Middle frontal gyrus (tissue), 1 donor: ENCODE measurements around the gene TEX52.
A peak's percentile ranks its signal among the peaks of the same experiment; 100 is the strongest.

Experiments
- DNase-seq: peaks from one replicate; pipeline ENCODE4 v3.0.0-alpha.2; 2015; ENCODE audit warnings: low spot score; ENCODE audit errors: extremely low spot score

TEX52 gene

GRCh38 chr12:2857021-2857431 is at the start of gene TEX52:
Gene TEX52 (minus strand): TSS chr12:2857039. CDS start chr12:2857026, 13 bp downstream.
- no peak for DNase-seq

DNA sequence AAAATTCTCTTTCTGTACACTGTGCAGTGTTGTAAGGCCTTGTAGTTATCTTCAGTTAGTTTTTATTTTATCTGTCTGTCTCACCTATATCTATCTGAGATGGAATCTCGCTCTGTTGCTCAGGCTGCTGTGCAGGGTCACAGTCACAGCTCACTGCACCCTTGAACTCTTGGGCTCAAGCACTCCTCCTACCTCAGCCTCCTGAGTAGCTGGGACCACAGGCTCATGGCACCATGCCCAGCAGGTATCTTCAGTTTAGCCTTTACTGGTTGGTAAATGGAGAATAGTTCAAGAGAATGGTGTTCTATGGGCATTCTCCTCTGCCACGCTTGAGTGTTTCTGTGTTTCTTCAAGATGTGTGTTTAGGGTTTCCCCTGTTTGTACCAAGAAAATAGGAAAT is 47.4 kb upstream of the TEX52 start:
- DNase-seq = no peak

DNA sequence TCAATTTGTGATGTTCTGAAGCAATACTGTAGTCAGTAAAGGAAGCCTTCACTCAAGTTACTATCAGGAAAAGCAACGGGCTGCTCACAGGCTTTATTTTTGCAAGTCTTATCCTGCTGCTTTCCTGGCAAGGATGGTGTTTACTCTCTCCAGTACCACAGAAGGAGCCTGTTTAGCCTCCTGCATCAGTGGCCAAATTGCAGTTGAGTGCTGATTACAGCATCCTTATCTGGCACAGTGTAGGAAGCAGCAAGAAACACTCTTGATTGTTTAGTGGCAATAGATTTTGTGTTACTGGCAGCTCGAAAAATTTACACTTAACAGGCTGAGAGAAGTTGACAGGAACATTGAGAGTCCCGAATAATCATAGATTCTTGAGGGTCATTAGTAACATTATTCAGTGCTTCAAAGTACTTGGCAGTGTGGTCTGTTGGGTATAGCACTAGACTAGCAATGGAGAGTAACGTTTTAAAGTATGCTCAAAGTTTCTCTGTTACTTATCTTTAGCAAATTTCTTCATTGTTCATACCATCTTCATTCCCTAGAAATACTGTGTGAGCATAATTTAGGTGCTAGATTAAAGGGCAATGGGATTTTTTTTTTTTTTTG is 45.5 kb upstream of the TEX52 start:
- peak; percentile 39 for DNase-seq

GRCh38 chr12:2900642-2901041 is 43.8 kb upstream of the TEX52 start:
- no peak for DNase-seq

GRCh38 chr12:2897418-2897817 is 40.6 kb upstream of the TEX52 start:
- no peak for DNase-seq

GRCh38 chr12:2895511-2895910 is 38.7 kb upstream of the TEX52 start:
- no peak for DNase-seq

GRCh38 chr12:2895051-2895451 is 38.2 kb upstream of the TEX52 start:
- no peak for DNase-seq

- DNase-seq = no peak
Observed at GRCh38 chr12:2893007-2893406, 36.2 kb upstream of the TEX52 start.

- no peak for DNase-seq
Observed at GRCh38 chr12:2892246-2892645, 35.4 kb upstream of the TEX52 start.

GRCh38 chr12:2891240-2892053 is 34.6 kb upstream of the TEX52 start:
- no peak for DNase-seq

GRCh38 chr12:2890388-2891239 is 33.8 kb upstream of the TEX52 start, which contains the start of gene TULP3:
Gene TULP3 (plus strand): TSS chr12:2890891. CDS start chr12:2890948, 57 bp downstream.
- DNase-seq = peak; percentile 96

- DNase-seq = no peak
Observed at GRCh38 chr12:2890001-2890387, 33.2 kb upstream of the TEX52 start.

DNA sequence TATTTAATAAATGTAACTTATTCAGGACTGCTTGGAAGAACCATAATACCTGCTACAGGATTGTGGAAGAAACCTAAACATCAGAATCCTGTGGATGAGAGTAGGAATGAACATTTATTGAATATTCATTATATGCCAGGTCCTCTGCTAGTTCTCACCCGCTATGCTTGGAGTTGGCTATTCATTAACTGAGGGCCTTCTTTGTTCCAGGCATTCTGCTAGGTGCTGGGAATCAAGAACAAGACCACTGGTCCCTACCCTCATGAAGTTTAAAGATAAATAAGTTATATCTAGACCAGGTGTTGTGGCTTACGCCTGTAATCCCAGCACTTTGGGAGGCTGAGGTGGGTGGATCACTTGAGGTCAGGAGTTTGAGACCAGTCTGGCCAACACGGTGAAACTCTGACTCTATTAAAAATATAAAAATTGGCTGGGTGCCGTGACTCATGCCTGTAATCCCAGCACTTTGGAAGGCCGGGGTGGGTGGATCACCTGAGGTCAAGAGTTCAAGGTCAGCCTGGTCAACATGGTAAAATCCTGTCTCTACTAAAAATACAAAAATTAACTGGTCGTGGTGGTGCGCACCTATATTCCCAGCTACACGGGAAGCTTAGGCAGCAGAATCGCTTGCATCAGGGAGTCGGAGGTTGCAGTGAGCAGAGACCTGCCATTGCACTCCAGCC is 30.1 kb upstream of the TEX52 start:
- no peak for DNase-seq

- DNase-seq = no peak
Observed at GRCh38 chr12:2884810-2885209, 28.0 kb upstream of the TEX52 start.

DNA sequence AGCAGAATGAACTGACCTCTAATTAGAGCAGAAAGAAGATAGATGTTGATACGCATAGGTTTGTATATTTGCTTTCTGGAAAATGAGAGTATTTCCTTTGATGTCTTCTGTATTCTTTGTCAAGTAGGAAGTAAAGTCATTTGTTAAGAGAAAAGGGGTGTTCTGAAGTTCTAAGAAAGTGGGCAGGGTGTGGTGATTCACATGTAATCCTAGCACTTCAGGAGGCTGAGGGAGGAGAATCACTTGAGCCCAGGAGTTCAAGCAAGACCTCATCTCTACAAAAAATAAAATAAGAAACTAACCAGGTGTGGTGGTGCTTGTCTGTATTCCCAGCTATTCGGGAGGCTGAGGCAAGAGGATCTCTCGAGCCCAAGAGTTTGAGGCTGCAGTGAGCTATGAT is 23.0 kb upstream of the TEX52 start:
- DNase-seq = no peak

- DNase-seq = no peak
Observed at GRCh38 chr12:2877953-2878732, 21.3 kb upstream of the TEX52 start.

DNA sequence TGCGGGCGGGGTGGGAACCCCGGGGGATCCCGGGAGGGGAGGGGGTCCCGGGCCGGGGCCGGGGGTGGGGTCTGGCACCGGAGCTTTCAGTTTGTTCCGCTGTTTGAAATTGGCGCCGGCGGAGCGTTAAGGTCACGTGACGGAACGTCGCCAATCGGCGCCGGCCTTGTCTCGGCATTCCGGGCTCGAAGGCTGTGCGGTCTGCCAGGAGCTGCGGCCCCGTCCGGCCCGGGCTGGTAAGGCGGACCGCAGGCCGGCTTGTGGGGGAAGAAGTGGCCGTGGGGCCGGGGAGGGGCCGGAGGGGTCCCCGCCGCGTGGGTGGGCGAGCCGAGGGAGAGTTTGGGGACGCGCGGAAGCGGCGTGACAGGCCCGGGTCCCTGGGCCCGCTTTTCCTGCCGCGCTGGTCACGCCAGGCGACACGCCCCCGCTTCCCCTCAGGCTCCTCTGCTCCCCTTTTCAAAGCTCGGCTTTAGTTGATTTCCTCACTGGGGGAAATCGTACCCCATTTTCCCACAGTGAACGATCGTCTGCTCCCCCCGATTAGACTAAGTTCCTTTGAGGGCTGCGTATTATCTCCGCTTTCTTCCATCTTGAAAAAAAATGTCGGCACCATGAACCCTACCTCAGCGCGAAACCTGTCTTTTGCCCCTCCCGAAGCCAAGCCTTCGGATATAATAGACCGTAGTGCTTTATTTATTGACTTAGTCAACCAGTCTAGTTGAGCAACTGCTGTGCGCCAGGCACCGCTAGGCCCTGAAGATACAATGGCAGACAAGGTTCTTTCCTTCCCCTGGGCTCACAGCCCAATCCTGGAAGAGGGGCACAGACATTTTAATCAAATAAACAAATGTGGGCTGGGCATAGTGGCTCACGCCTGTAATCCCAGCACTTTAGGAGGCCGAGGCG is 20.5 kb upstream of the TEX52 start, which contains the start of the genes FOXM1 and RHNO1:
FOXM1 (minus strand) TSS at position 128 of the 906 bp plus-strand sequence. CDS start 2,696 bp downstream, outside the sequence.
RHNO1 (plus strand) TSS at position 177 of the 906 bp plus-strand sequence. CDS start 8,144 bp downstream, outside the sequence.
- peak; percentile 90 for DNase-seq

DNA sequence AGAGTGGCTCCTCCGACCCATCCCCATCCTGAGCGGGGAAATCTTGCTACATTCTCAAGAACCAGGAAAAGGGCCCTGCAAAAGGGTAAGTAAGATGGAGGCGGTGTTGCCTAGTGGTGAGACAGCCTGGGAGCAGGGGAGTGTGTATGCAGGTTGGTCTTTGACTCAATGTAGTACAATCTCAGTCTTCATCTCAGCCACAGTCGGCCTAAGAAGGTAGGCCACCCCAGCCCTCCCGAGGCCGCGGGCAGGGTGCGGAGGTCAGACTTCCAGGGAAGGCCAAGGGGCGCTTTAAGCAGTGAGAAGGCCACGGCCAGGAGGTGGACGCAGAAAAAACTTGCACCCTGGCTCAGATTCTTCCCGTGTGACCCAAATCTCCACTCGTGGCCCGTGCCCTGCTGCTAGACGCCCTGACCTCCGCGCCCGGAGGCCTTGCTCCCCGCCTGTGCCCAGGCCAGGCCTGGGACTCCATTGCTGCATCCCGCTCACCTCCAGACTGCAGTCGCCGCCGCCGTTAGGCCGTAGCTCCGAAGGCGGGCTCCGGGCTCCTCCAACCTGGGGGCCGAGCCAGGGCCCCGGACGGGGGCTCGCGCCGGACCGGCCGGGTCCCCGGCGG is 19.7 kb upstream of the TEX52 start:
- DNase-seq = no peak
